COLO668 (cell line): ENCODE measurements around the gene RTKN.
"Not testable (repeated sequence)": the region's sequence is repeated elsewhere in the genome, so short reads cannot be mapped to it uniquely, and the experiment has no call there.

Source experiments
- DNase-seq: peaks from one replicate; lab custom pipeline; 2025; ENCODE audit not compliant: unreplicated experiment; lab: John Stamatoyannopoulos, UW

RTKN gene

GRCh38 chr2:74439373-74439772 lies 2.4 kb downstream of the RTKN start:
- no peak for DNase-seq

GRCh38 chr2:74438248-74438647 lies 3.5 kb downstream of the RTKN start:
- DNase-seq: no peak

GRCh38 chr2:74436848-74437695 lies 4.7 kb downstream of the RTKN start:
- no peak for DNase-seq

GRCh38 chr2:74436111-74436805 lies 5.5 kb downstream of the RTKN start:
- no peak for DNase-seq

- no peak for DNase-seq
Observed at GRCh38 chr2:74430502-74430901, 11.2 kb downstream of the RTKN start.

- DNase-seq: no peak
Observed at GRCh38 chr2:74429487-74430451, 12.0 kb downstream of the RTKN start.

- DNase-seq: no peak
Observed at GRCh38 chr2:74428675-74429074, 13.1 kb downstream of the RTKN start.

- DNase-seq: no peak
Observed at GRCh38 chr2:74427551-74427950, 14.2 kb downstream of the RTKN start.

- DNase-seq: no peak
Observed at GRCh38 chr2:74426181-74426758, 15.5 kb downstream of the RTKN start.

GRCh38 chr2:74425523-74425922 lies 16.2 kb downstream of the RTKN start:
- no peak for DNase-seq

GRCh38 chr2:74424995-74425406 lies 16.7 kb downstream of the RTKN start:
- no peak for DNase-seq

GRCh38 chr2:74424139-74424992 lies 17.4 kb downstream of the RTKN start:
- no peak for DNase-seq

GRCh38 chr2:74423231-74424095 lies 18.3 kb downstream of the RTKN start:
- no peak for DNase-seq

- peak; percentile 97 for DNase-seq
Observed at GRCh38 chr2:74421221-74421870, 20.4 kb downstream of the RTKN start, which contains the start of the genes C2orf81 and WDR54. TSS of gene C2orf81 (minus strand) at chr2:74421619. CDS start at chr2:74421560, 59 bp downstream. TSS of gene WDR54 (plus strand) at chr2:74421730. CDS start at chr2:74422154, 424 bp downstream.

GRCh38 chr2:74420443-74421103 lies 21.2 kb downstream of the RTKN start:
- not testable (repeated sequence) for DNase-seq

- DNase-seq: no peak
Observed at GRCh38 chr2:74420006-74420405, 21.7 kb downstream of the RTKN start.

GRCh38 chr2:74419345-74419744 lies 22.4 kb downstream of the RTKN start:
- no peak for DNase-seq

GRCh38 chr2:74418312-74418711 lies 23.4 kb downstream of the RTKN start:
- no peak for DNase-seq
